PC-9 (cell line): Measurements from ENCODE around the gene FUT6.

Experiments
- CTCF ChIP-seq: fragments of 200-600 bp; sonication (generic); conservative IDR thresholded peaks from 2 replicates; pipeline ENCODE4 v1.6.1; 2017; ENCODE audit warnings: mixed run types, antibody characterized with exemption, mild to moderate bottlenecking, moderate library complexity
- EZH2 ChIP-seq: fragments of 200-600 bp; sonication (generic); IDR thresholded peaks from 2 replicates; pipeline ENCODE4 v1.8.0; 2017; ENCODE audit warnings: antibody characterized with exemption, low read depth

- TF ChIP-seq CTCF (no peak), EZH2 (no peak)
These were observed 50.1 kb downstream of the FUT6 start for GRCh38 chr19:5789351-5789761.
